Kidney epithelial cell (primary cell): ENCODE data around the gene TMCC3. TPM values are rescaled to one million over a fixed set of nuclear protein-coding genes. Genes with fewer than 3 reads are reported as not detected.
A peak's percentile ranks its signal among the peaks of the same experiment; 100 is the strongest.
"Not testable (repeated sequence)": the region's sequence is repeated elsewhere in the genome, so short reads cannot be mapped to it uniquely, and the experiment has no call there.

Source experiments
- DNase-seq: peaks from one replicate; pipeline ENCODE4 v3.0.0-alpha.2; 2010; ENCODE audit warnings: low read depth
- H3K27me3 ChIP-seq: 2 replicates; pipeline ENCODE4 v1.6.0; 2011; ENCODE audit warnings: low read length; ENCODE audit not compliant: control insufficient read depth, insufficient read depth
- H3K36me3 ChIP-seq: 2 replicates; pipeline ENCODE4 v1.5.1; 2011; ENCODE audit warnings: low read length; ENCODE audit not compliant: control insufficient read depth, insufficient read depth
- H3K4me3 ChIP-seq: 2 replicates; pipeline ENCODE4 v1.5.1; 2011; ENCODE audit warnings: low read depth, mild to moderate bottlenecking, control low read depth, low read length
- total RNA-seq: library from RNA; depleted of rRNA; stranded (reverse); fragments of >200 nt; gene quantifications from 2 replicates; pipeline ENCODE4 v1.2.3, GENCODE V29; 2015
- TF ChIP-seq, protein P1 (sequence below): IDR thresholded peaks from 2 replicates; pipeline ENCODE4 v1.5.1; 2011; ENCODE audit warnings: mild to moderate bottlenecking, moderate library complexity, low read length, control low read depth, inconsistent platforms; ENCODE audit not compliant: insufficient read depth, poor library complexity, severe bottlenecking

Gene TMCC3, protein sequence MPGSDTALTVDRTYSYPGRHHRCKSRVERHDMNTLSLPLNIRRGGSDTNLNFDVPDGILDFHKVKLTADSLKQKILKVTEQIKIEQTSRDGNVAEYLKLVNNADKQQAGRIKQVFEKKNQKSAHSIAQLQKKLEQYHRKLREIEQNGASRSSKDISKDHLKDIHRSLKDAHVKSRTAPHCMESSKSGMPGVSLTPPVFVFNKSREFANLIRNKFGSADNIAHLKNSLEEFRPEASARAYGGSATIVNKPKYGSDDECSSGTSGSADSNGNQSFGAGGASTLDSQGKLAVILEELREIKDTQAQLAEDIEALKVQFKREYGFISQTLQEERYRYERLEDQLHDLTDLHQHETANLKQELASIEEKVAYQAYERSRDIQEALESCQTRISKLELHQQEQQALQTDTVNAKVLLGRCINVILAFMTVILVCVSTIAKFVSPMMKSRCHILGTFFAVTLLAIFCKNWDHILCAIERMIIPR
- 22.8 and 24.1 TPM in 2 replicates for total RNA-seq

DNA sequence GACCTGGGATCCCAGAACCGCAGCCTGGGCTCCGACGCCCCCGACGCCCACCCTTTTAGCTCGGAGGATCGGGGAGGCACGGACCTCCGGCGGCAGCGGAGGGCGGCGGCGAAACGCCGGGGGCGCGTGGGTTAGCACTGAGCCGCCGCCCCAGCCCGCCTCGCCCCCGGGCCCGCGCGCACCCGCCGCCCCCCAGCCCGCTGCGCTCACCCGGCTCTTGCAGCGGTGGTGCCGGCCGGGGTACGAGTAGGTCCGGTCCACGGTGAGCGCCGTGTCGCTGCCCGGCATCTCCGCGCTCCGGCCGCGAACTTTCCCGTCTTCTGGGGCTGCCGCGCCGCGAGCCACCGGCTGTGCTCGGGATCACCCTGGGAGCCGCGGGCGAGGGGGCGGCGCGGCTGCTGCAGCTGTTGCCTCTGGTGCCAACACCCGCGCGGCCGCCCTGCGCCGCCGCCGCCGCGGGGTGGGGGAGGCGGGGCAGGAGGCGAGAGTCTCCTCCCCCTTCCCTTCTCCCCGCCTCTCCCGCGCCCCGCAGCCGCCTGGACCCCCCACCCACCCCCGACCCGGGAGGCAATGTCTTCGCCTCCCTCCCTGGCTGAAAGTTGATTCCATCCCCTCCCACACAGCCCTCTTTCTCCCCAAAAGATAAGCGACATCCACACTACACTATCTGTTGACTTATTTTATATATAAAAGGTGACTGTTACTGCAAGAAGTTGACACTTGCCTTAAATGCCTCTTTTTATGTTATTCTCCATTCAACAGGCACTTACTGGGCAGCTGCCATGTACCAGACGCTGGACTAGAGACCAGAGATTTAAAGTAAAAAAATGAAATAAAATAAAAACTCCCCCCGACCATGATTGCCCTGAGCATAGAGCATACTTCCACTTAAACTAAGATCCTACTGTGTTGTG is at the start of gene TMCC3:
Gene TMCC3, minus strand, starts transcription at position 415 of the 914 bp plus-strand sequence. Its CDS starts 127 bp downstream, at position 288.
- no peaks in the 10 kb centered on the region for H3K27me3 ChIP-seq
- DNase-seq, result no peak
- peak within 1 kb of the TSS; percentile 65 for H3K4me3 ChIP-seq
- H3K36me3 ChIP-seq, result no peaks in the 10 kb centered on the region
- TF ChIP-seq, protein P1, sequence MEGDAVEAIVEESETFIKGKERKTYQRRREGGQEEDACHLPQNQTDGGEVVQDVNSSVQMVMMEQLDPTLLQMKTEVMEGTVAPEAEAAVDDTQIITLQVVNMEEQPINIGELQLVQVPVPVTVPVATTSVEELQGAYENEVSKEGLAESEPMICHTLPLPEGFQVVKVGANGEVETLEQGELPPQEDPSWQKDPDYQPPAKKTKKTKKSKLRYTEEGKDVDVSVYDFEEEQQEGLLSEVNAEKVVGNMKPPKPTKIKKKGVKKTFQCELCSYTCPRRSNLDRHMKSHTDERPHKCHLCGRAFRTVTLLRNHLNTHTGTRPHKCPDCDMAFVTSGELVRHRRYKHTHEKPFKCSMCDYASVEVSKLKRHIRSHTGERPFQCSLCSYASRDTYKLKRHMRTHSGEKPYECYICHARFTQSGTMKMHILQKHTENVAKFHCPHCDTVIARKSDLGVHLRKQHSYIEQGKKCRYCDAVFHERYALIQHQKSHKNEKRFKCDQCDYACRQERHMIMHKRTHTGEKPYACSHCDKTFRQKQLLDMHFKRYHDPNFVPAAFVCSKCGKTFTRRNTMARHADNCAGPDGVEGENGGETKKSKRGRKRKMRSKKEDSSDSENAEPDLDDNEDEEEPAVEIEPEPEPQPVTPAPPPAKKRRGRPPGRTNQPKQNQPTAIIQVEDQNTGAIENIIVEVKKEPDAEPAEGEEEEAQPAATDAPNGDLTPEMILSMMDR, result no peak

DNA sequence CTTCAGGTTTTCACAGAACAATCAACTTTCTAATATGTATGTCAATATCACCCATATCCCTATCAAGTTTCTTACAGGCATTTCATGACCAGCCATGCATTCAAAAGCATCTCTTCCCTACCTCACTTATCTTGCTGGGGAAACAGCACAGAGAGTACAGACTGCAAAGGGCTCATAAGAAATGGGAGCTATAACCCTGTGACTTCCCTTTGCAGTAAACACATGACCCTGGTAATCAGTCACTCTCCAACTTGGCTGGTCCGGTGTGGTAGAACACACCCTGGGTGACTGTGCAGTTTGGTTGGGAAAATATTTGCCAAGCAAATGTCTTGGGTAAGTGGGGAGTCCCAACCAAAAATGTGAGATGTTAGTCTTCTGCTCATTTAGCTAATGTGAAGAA is 49.4 kb upstream of the TMCC3 start:
- TF ChIP-seq, protein P1, result no peak
- H3K27me3 ChIP-seq, result no peaks in the 10 kb centered on the region
- H3K36me3 ChIP-seq, result no peaks in the 10 kb centered on the region
- DNase-seq, result peak; percentile 56
- H3K4me3 ChIP-seq, result no peak overlapping the region

DNA sequence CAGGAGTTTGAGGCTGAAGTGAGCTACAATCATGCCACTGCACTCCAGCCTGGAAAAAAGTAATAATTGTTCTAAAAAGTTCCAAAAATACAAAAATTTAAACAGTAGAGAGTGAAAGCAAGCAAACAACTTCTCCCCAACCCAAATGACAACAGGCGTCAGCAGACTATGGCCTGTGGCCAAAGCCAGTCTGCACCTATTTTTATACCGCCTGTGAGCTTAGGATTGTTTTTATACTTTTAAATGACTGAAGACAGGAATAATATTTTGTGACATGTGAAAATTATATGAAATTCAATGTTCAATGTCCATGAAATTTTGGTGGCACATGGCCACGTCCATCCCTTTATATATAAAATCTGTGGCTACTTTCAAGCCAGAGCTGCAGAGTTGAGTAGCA is 48.2 kb upstream of the TMCC3 start:
- H3K27me3 ChIP-seq, result no peaks in the 10 kb centered on the region
- DNase-seq, result no peak
- no peaks in the 10 kb centered on the region for H3K36me3 ChIP-seq
- H3K4me3 ChIP-seq, result no peak overlapping the region
- TF ChIP-seq, protein P1, result no peak

DNA sequence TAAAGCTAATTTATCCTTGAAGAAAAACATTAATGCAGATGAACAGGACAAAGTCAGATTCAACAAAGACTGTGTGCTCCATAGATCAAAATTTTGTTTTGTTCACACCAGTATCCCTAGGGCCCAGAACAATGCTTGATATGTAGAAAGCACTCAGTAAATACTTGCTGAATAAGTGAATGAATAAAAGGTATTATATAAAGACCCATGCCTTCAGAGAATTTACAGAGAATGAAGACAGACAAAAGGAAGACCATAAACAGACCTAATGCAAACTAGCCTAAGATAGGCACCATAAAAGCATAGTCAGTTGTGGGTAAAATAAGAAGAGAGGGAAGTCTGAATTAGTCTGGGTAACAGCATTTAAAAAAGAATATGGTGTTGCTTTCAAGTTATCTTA is 47.3 kb upstream of the TMCC3 start:
- no peak for DNase-seq

DNA sequence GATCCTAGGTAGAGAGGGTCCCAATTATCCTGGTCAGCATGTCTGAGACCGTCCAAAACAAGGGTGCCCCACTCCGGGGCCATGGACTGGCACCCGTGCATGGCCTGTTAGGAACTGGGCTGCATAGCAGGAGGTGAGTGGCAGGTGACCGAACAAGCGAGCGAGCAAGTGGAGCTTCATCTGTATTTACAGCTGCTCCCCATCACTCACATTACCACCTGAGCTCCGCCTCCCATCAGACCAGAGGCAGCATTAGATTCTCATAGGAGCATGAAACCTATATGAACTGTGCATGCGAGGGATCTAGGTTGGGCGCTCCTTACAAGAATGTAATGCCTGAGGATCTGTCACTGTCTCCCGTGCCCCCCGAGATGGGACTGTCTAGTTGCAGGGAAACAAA is 44.4 kb upstream of the TMCC3 start:
- TF ChIP-seq, protein P1, result no peak
- DNase-seq, result no peak

More for the DNA sequence above, 47.3 kb upstream of the TMCC3 start:
- Histone ChIP-seq H3K36me3 (no peaks in the 10 kb centered on the region), H3K4me3 (no peak overlapping the region), H3K27me3 (no peaks in the 10 kb centered on the region)
- TF ChIP-seq, protein P1, result no peak

DNA sequence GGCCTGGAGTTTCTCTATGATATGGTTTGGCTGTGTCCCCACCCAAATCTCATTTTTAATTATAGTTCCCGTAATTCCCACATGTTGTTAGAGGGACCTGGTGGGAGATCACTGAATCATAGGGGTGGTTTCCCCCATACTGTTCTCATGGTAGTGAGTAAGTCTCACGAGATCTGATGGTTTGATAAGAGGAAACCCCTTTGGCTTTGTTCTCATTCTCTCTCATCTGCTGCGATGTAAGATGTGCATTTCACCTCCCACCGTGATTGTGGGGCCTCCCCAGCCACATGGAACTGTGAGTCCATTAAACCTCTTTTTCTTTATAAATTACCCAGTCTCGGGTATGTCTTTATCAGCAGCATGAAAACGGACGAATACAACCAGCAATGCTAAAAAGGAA is 42.5 kb upstream of the TMCC3 start:
- H3K27me3 ChIP-seq, DNase-seq, H3K36me3 ChIP-seq: not testable (repeated sequence)

More for the DNA sequence above, 44.4 kb upstream of the TMCC3 start:
- no peaks in the 10 kb centered on the region for H3K36me3 ChIP-seq
- H3K27me3 ChIP-seq, result no peaks in the 10 kb centered on the region
- H3K4me3 ChIP-seq, result no peak overlapping the region

More for the DNA sequence above, 42.5 kb upstream of the TMCC3 start:
- H3K4me3 ChIP-seq, result not testable (repeated sequence)
